Skeletal muscle cell (primary cell): ENCODE measurements around the gene FBXO44.

Experiments used
- DNase-seq: peaks from one replicate; pipeline ENCODE4 v3.0.0-alpha.2; 2010; ENCODE audit warnings: low read depth
- H3K4me3 ChIP-seq: 2 replicates; pipeline ENCODE4 v1.5.1; 2011; ENCODE audit warnings: low read depth, mild to moderate bottlenecking, control low read depth, low read length, moderate library complexity

FBXO44 gene

DNA sequence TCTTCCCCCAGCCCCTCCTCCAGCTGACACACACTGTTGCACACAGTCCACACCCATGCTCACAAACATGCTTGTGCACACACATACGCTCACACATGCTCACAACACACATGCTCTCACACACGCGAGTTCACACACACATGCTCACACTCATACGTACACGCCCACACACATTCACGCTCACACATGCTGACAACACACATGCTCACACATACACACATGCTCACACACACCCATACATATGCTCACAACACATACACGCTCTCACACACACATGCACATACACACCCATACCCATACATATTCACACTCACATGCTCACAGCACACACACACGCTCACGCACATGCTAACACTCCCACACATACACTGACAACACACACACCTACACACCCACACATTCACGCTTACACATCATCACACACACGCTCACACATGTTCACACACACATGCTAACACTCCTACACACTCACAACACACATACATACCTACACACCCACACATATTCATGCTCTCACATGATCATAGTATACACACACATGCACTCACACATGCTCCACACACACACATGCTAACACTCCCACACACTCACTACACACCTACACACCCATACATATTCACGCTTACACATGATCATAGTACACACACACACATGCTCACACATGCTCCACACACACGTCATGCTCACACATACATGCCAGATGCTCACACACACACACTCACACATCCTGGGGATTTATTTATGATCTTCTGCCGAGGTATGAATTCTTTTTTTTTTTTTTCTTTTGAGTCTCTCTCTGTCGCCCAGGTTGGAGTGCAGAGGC, 47.5 kb downstream of the FBXO44 start:
- no peak for DNase-seq
- no peak overlapping the region for H3K4me3 ChIP-seq

DNA sequence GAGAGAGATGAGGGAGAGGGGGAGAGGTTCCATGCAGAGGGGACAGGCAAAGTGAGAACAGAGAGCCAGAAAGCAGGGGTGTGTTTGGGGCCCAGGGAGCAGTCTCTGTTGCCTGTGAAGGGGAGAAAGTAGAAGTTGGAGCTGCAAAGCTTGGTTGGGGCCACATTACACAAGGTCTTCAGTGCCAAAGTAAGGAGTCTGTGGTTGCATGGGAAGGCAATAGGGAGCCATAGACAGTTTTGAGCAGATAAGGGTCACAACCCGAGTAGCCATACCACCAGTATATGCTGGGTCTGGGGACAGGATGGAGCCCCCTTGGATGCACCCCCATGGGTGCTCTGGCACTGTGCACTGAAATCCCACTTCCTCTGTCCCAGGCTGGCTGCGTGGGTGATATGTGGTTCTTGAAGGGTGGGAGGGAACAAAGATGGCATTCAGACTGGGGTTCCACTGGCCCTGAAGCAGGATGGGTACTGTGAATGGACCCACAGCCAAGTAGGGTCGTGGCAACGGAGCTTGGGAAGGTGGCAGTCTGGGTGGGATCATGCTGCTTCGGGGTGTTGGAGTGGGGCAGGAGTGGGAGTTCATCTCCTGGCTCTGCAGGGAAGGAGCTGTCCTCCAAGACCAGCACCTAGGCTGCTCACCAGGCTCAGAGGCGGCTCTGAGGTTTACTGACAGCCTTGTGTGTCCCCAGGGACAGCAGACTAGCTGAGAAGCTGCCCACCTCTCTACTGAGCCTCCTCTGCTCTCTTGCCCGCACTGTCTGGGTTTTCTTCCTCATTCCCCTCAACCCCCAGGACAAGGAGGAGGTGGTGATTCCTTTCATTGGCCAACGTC, 48.9 kb downstream of the FBXO44 start:
- no peak overlapping the region for H3K4me3 ChIP-seq
- DNase-seq: no peak

DNA sequence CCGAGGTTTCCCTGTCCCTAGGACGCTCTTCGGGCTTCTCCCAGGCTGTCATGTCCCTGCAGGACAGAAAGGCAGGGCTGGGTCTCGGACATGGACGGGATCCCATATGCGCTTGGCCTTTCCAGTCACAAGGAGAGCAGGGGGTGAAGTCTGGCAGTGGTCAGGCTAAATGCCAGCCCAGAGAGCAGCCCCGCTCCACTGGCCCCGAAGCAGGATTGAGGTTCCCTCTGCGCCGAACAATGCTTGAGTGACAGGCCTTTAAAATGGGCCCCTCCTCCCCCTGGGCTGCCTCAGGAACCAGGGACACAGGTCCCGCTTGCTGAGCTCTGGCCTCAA, 49.5 kb downstream of the FBXO44 start:
- DNase-seq: no peak

DNA sequence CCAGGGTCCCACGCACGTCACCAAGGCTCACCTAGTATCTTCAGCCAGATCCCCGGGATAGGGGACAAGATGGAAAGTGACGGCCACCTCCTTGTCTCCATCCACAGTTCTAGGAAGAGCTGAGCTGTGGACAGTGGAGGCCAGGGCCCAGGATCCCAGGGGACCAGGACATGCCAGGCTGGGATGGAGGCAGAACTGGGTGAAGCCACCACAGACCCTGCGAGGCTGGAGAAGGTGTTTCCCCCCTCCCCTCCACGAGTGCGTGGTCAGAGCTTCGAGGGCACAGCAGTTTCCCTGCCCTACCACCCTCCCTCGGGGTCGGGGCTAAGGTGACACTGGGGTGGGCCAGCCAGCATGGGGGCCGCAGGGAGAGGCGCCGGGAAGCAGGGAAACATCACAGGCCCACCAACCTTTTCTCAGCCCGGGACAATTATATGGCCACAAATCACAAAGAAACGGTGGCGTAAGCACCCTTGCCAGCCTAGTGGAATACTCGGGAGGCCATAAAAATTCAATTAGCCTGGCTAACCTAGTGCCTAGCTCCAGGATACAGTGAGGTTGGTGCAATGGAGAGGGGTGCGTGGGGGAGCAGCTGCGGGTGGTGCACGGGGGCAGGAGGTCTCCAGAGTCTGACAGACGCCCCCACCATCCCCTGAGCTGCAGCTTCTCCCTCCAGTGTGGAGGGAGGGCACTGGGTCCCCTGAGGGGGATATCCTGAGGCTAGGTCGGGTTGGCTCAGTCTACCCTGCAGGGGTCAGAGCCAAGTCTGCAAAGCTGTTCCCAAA, 50.2 kb downstream of the FBXO44 start:
- DNase-seq: no peak
- no peak overlapping the region for H3K4me3 ChIP-seq

More for the DNA sequence above, 49.5 kb downstream of the FBXO44 start:
- H3K4me3 ChIP-seq: no peak overlapping the region

DNA sequence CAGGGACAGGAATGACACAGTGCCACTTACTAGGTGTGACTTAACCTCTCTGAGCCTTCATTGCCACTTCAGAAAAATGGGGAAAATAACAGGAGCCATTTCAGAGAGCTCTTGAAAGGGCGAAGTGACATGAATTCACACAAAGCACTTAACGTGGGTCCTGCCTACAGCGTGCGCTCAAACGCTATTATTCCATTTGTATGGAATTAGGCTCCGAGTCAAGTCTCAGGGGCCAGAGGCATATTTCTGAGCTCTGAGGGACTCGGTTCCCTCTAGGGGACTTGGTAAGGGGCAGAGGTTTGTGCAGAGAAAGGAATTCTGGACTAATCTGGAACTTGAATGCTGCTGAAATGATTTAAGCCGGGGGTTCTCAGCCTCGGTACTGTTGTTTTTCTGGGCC, 50.9 kb downstream of the FBXO44 start:
- DNase-seq: no peak
- H3K4me3 ChIP-seq: no peak overlapping the region

DNA sequence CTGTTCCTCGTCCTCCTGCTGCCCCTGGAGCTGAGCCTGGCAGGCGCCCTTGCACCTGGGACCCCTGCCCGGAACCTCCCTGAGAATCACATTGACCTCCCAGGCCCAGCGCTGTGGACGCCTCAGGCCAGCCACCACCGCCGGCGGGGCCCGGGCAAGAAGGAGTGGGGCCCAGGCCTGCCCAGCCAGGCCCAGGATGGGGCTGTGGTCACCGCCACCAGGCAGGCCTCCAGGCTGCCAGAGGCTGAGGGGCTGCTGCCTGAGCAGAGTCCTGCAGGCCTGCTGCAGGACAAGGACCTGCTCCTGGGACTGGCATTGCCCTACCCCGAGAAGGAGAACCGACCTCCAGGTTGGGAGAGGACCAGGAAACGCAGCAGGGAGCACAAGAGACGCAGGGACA, 51.6 kb downstream of the FBXO44 start:
- H3K4me3 ChIP-seq: no peak overlapping the region
- DNase-seq: no peak

DNA sequence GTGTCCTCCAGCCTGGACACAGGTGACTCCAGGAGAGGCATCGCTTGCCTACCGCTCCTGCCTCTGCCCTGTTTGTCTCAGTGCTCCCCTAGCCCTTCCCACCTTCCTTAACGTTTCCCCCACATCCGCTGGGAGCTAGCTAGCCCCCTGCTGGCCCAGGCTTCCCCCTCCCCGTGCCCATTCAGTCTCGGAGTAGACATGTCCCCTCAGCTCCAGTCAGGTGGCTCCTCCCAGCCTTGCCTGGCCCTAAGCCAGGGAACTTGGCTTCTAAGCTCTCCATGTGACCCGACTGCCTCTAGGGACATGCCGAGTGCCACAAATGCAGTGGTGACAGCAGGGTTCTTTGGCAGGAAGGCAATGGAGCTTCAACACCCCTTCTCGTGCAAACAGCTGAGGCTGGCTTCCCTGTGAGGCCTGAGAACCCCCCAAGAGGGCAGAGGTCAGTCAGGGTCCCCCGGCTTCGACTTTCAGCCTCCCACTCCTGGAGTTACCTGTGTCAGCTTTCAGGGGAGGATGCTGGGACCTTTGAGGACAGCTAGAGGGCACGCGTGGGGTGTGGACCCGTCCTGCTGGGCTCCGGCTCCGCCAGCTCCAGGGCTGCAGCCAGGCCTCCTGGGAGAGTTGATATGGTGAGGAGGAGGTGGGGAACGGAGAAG, 53.1 kb downstream of the FBXO44 start:
- H3K4me3 ChIP-seq: no peak overlapping the region
- no peak for DNase-seq

DNA sequence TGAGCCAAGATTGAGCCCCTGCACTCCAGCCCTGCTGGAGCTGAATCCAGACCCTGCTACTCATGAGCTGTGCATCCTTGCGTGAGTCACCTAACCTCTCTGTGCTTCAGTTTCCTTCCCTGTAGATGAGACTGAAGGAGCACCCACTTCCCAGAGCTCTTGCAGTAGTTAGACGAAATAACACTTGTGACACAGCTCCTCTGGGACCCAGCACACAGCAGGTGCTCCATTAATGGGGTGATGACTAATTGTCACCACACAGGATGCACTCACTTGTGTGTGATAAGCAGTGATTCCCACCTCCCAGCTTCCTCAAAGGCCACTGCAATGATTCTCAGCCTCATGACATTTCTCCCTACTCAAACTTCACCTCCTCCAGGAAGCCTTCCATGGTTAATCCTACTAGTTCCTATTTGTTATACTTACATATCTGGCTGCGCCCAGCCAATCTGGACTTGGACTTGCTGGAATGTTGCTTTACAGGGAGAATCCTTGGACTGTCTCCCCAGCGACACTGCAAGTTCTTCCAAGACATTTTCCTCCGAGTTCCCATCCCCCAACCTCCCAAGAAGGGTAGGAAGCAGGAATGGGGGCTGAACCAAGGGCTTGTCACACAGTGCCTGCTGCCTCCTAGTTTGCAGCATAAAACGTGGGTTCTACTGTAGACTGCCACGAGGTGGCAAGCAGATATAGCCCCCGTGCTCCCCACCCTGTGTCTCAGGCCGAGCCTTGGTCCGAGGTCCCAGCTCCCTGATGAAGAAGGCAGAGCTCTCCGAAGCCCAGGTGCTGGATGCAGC, 54.1 kb downstream of the FBXO44 start:
- DNase-seq: no peak
- H3K4me3 ChIP-seq: no peak overlapping the region

DNA sequence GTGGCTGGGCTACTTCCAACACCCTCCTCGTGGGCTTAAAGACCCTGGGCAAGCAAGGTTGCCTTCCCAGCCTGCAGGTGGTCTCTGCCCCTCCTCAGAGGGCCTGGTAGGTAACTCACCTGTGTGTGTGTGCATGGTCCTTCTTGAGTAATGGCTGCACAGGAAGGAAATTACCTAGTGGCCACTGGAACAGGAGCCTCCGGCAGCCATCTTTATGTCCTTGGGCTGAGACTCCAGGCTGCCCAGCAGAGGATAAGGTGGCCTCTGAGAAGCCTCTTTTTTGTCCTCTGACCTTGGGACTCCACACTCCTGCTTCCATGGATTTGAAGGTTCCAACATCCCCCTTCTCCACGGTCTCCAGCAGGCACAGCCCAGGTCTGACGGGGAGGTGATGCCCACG, 56.8 kb downstream of the FBXO44 start:
- H3K4me3 ChIP-seq: no peak overlapping the region
- no peak for DNase-seq

DNA sequence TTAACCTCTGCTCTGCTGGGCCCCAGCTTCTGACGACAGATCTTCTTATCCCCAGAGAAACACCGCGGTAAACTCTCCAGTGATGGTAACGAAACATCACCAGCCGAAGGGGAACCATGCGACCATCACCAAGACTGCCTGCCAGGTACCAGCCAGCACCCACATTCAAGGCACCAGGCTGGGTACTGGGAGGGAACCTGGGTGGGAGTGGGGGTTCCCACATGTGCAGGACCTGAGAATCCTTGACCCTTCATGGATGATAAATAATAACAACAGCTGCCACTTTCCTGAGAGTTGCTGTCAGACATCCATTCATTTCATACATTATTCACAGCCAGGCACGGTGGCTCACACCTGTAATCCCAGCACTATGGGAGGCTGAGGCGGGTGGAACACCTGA, 57.6 kb downstream of the FBXO44 start:
- H3K4me3 ChIP-seq: no peak overlapping the region
- DNase-seq: no peak
